Keratinocyte (primary cell): Measurements from ENCODE around the gene TRMT2B.

Source experiments
- CTCF ChIP-seq, 3 experiments: IDR thresholded peaks in 1 of 3; conservative IDR thresholded peaks in 1 of 3; optimal IDR thresholded peaks in 1 of 3; 2 replicates in 2 of 3; 3 replicates in 1 of 3; pipeline versions ENCODE3 to v1.5.1; 2011; ENCODE audit warnings: low read length in 3 of 3, mild to moderate bottlenecking in 3 of 3, moderate library complexity in 2 of 3, control low read depth in 1 of 3, inconsistent platforms in 1 of 3; ENCODE audit not compliant: insufficient read depth in 2 of 3; ENCODE audit errors: extremely low read depth in 1 of 3
- EZH2 ChIP-seq: IDR thresholded peaks from one replicate; pipeline ENCODE4 v1.6.1; 2012; ENCODE audit warnings: inconsistent platforms, mild to moderate bottlenecking, low read length, moderate library complexity

- TF ChIP-seq CTCF (optimal IDR thresholded peaks at IDR 0.05 in 1 of 3, IDR thresholded peaks at IDR 0.05 in 1 of 3, conservative IDR thresholded peaks at IDR 0.05 in 1 of 3; ENCODE audit: extremely low read depth in 1 of 3, insufficient read depth in 2 of 3, low read length in 3 of 3) (no peak), EZH2 (no peak)
Measured at GRCh38 chrX:100976211-100976610, 75.7 kb downstream of the TRMT2B start.
